HL-60/S4 (cell line): Measurements from ENCODE around the gene TEX52.
"Not testable (repeated sequence)": the region's sequence is repeated elsewhere in the genome, so short reads cannot be mapped to it uniquely, and the experiment has no call there.

ENCODE experiments used
- in situ Hi-C: fragments of 300-500 bp; cut with MboI; formaldehyde crosslinking; loops from 2 replicates; pipeline ENCODE4 v1.14.3; 2022; ENCODE audit warnings: low sequenced_read_pairs

TEX52 gene

GRCh38 chr12:2868986-2869632 is 12.3 kb upstream of the TEX52 start:
- in situ Hi-C loops: not testable (repeated sequence)

DNA sequence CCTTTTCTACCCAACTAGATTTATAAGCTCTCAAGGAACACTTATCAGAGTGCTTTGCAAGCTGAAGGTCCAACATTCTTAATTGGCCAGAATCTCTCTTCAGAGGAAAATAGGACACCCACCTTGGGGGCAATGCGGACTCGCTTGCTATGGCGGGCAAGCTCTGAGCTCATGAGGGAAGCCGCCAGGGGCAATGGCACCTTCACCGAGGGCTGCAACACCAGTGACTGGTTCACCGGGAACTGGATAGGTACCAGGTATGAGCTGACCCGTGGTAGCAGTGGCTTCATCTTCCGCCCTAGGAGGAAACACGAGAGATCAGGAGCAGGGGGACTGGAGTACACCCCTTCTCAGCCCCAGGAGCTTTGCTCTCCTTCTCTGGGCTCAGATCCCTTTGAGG is 7.4 kb upstream of the TEX52 start:
- in situ Hi-C loops: no loop called here

DNA sequence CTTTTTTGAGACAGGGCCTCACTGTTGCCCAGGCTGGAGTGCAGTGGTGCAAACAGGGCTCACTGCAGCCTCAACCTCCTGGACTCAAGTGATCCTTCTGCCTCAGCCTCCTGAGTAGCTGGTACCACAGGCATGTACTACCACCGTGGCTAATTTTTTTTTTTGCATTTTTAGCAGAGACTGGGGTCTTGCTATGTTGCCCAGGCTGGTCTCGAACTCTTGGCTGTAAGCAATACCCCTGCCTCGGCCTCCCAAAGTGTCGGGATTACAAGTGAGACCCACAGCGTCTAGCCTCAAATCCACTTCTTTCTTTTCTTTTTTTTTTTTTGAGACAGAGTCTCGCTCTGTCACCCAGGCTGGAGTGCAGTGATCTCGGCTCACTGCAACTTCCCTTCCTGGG is 6.6 kb upstream of the TEX52 start:
- in situ Hi-C loops: not testable (repeated sequence)

- in situ Hi-C loops: no loop called here
These were observed 6.0 kb upstream of the TEX52 start for GRCh38 chr12:2862876-2863275.

DNA sequence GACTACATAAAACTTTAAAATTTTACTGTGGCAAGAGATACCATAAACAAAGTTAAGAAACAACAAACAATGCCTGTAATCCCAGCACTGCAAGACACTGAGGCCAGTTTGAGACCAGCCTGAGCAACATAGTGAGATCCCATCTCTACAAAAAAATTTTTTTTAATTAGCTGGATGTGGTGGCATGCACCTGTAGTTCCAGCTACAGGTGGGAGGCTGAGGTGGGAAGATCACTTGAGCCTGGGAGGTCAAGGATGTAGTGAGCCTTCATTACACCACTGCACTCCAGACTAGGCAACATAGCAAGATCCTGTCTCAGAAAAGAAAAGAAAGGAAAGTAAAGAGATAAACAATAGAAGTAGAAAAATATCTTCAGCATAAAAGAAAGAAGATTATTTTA is 3.3 kb upstream of the TEX52 start:
- in situ Hi-C loops: no loop called here

DNA sequence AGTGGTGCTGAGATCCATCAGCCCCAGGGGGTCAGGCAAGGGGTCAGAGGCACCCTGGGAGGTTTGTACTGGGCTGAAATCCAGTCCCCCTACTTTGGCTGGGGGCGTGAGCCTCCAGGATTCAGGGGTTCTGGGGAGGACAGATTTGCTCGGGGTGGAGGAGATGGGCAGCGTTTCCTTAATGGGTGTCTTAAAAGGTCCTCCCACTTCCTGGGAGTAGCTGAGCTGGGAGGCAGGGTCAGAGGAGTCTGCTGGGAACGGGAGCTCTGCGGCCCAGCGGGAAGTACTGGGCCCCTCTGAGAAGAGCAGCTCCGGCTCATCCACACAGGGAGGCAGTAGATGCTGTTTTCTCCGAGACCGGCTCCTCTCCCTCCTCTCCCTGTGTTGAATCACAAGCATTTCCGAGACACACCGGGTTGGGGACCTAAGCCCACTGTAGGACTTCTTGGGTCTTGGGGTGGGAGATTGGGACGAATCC is 2.1 kb upstream of the TEX52 start:
- in situ Hi-C loops: no loop called here

DNA sequence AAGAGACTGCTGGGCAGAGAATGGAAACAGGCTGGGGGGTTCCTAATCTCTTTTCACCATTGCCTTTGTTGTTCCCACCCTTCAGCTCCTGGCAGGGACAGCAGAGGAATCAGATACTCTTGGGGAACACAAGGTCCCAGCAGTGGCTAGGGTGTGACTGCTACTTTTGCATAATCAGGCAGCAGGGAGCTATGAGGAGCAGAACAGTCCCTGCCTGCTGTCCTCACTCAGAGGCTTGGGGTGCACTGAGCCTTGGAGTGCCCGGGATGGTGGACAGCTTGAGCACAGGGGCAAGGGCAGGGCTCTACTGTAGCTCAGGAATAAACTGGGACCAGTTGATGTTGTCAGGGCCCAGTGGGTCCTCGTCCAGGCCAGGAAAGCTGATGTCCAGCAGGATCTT is 1.5 kb upstream of the TEX52 start:
- in situ Hi-C loops: no loop called here

DNA sequence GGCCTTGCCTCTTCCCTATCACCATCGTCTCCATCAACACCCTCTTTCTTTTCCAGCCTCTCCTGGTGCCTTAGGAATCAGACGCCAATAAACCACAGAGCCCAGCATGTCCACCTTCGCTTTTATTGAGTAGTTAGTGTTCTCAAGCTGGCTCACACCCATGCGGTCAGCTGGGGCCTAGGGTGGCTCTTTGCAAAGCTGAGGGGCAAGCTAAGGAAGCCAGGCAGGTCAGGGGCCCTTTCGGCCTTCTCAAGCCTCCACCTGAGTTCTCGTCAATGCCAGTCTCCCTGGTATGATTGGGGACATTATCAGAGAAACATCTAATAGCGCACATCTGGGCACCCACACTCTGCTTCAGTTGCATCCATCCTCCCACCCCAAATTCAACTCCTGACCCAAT is 737 bp upstream of the TEX52 start:
- in situ Hi-C loops: no loop called here

DNA sequence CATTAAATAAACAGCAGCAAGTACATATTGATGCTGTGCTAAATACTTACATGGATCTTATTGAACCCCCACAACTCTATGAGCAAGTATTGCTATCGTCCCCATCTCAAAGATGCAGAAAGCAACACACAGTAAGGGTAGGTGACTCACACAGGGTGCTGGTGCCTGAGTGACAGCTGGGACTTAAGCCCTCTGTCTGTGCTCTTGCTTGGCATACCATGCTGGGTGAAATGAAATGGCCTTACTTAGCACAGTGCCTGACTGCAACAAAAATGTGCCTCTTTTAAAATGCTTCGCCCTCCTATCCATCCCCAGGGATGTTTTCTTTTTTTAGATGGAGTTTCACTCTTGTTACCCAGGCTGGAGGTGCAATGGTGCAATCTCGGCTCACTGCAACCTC is 788 bp downstream of the TEX52 start:
- in situ Hi-C loops: no loop called here

GRCh38 chr12:2855546-2855945 is 1.3 kb downstream of the TEX52 start:
- in situ Hi-C loops: no loop called here

DNA sequence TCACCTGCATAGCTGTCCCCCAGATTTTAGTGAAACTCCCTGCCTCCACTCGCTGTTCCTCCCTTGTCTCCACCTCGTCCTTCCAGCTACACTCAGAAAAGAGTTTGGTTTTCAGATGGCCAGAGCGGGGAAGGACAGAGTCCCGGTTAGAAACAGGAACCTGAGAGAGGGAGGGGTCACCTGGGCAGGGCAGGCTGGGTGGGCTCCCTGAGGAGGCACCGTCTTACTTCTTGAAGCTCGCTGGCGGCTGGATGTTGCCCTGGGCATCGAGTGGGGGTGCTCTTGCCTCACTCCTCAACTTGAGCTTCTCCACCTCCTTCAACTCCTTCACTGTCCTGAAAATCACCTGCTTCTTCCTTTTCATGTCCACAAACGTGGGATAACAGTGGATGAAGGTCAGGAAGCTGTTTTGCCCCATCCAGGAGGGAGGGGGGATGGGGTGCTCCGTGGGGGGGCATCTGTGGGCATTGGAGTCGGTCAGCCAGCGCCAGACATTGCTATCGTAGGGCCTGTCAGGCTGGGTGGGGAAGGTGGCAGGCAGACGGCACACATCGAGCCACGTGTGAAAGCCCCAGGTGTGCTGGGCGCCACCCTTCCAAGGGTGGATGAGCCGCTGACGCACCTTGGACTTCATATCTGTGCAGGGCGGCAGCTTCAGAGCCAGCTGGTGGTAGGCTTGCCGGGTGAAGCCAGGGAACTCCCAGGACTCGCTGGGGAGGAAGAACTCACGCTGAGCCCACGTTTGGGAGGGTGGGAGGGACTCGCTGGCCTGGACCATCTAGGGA is 2.0 kb downstream of the TEX52 start:
- in situ Hi-C loops: no loop called here

DNA sequence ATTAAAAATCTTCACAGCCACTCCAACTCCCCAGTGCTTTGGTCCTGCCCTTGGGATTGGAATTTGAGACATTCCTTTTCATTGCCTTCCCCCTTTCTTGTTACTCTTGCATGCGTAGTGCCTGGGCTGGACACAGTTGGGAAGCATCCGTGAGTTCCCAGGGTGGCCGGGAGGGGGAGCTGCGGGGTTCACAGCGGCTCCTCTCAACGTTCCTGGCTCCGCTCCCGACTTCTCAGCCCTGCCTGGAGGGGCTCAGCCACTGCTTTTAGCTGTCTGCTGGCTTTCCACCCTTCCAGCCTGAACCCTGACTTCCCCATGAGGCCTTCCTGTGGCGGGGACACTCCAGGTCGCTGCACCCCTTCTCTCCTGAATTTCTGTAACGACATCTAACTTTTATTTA is 3.2 kb downstream of the TEX52 start:
- in situ Hi-C loops: no loop called here

GRCh38 chr12:2851931-2852330 is 4.9 kb downstream of the TEX52 start:
- in situ Hi-C loops: no loop called here

DNA sequence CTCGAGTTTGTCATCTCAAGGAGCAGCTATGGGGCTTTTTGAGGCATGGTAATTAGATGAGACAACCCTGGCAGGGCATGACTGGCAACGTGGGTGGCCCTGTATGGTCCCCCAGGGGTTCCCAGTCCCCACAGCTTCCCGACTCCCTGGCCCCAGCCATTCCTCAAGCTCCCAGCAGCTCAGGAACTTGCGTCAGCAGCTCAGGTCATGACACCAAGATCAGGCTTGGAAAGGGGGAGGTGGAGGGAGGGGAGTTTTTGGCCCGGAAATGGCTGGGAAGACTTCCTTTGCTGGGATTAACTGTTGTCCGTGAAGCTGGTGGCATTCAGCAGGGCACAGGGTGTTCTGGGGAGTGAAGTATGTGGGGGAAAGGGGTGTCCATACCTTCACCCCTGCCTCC is 11.6 kb downstream of the TEX52 start:
- in situ Hi-C loops: no loop called here

- in situ Hi-C loops: no loop called here
These were observed 12.1 kb downstream of the TEX52 start for GRCh38 chr12:2844786-2845185.

DNA sequence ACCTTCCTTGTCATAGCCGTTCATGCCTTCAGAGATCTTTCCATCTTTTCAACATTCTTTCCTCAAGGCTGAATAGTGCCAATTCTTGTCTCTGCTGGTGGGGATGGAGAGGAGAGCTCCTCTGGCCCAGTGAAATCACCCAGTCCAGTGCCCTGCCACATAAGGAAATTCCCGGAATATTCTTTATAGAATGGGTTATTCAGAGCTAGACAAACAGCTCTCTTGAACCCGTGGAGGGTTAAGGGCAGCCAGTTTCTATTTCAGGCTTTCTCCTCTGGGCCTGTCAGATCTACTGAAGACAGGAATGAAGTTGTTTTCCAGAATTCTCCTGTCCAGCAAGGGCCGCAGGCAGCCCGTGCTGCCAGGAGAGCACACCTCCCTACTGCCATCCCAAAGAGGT is 13.9 kb downstream of the TEX52 start:
- in situ Hi-C loops: no loop called here

- in situ Hi-C loops: no loop called here
These were observed 15.7 kb downstream of the TEX52 start for GRCh38 chr12:2841056-2841650.

DNA sequence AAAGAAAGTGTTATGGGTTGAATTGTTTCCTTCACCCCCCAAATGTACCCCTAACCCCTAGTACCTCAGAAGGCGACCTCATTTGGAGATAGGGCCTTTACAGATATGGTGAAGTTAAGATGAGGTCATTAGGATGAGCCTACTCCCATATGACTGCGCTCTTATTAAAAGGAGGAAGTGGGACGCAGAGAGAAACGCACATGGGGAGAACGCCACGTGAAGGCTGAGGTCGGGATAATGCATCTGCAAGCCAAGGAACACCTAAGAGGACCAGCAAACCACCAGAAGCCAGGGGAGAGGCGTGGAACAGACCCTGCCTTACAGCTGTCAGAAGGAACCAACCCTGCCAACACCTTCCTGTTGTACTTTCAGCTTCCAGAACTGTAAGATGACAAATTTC is 20.3 kb downstream of the TEX52 start:
- in situ Hi-C loops: no loop called here

- in situ Hi-C loops: no loop called here
These were observed 21.0 kb downstream of the TEX52 start for GRCh38 chr12:2835691-2836403.

DNA sequence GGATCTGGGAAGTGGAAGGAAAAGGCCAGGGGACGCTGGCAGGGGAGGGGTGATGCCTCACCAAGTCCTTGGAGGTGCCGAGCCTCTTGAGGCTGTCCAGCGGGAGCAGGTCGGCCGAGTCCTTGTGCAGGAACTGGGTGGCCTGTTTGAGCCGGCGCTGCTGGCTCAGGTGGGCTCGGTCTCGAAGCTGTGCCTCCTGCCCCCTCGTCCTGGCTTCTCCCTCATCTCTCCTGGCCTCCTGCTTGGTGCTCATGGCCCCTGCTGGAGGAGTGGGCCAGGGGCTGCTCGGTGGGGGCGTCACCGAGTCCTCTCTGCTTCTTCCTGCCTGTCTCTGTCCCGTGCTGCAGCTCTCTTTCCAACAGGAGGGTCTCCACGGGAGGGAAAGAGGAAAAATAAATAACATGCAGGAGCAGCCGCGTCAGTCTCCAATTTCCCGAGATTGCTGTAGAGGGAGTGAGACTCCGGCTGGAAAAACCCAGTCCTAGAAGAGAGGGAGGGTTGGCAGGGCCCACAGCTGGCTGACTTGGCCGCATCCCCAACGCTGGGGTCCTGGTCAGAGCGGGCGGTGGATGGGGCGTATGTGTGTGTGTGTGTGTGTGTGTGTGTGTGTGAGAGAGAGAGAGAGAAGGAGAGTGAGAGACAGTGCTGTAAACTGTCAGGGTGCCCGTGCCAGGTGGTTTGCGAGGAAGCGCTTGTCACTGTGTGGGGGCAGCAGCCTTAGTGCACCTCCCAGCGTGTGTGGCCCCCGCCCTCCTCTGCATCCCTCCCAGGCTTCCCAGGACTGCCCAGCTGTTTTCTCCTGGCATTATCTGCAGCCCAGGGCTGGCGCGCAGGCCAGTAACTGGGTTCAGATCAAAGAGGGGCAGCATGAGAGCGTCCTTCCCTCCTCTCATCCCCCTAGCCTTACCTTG is 22.0 kb downstream of the TEX52 start, which contains the start of gene NRIP2:
TSS of gene NRIP2 (minus strand) at position 455 of the 911 bp plus-strand sequence. CDS start at position 403, 52 bp downstream.
- in situ Hi-C loops: no loop called here
